ENCODE data around the gene WNT7B. TPM values are rescaled to one million over a fixed set of nuclear protein-coding genes. Genes with fewer than 3 reads are reported as not detected.

WNT7B gene
- total RNA-seq, 2 donors from 2014 or later, result 0.19 TPM; not detected in 1

DNA sequence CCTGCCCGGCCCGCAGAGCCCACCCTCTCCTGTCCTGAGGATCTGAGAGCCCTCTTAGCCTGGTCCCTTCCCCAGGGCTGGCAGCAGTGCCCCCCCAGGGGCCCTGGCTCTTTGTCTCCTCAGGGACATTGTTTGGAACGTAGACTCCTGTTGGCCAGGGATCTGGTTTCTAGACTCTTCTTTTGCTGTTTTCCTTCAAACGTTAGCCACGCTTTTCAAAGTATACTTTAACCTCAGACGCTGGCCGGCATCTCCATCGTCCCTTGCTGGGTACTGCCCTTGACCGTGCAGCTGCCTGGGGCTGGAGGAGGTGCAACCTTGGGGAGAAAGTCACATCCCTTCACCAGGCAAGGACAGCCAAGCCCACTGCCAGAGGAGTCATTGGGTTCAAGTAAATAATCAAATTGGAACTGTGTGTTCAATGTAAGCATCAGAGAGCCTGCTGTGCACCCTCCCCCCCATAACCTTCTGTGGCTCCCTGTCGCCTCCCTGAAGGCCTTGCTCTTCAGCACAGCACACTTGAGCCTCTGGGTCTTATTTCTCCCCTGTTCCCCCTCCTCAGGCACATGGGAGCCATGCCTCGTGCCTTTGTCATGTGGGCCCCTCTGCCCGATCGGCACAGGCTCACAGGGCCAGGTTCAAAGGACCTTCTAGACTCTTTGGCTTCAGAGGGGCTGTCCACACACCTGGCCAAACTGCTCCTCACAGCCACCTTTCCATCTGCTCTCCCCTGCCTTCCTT is 21.8 kb upstream of the WNT7B start:
- H3K9me3 ChIP-seq, result no peaks in the 10 kb centered on the region
- H3K4me3 ChIP-seq, result no peak overlapping the region
- TF ChIP-seq, protein P1, sequence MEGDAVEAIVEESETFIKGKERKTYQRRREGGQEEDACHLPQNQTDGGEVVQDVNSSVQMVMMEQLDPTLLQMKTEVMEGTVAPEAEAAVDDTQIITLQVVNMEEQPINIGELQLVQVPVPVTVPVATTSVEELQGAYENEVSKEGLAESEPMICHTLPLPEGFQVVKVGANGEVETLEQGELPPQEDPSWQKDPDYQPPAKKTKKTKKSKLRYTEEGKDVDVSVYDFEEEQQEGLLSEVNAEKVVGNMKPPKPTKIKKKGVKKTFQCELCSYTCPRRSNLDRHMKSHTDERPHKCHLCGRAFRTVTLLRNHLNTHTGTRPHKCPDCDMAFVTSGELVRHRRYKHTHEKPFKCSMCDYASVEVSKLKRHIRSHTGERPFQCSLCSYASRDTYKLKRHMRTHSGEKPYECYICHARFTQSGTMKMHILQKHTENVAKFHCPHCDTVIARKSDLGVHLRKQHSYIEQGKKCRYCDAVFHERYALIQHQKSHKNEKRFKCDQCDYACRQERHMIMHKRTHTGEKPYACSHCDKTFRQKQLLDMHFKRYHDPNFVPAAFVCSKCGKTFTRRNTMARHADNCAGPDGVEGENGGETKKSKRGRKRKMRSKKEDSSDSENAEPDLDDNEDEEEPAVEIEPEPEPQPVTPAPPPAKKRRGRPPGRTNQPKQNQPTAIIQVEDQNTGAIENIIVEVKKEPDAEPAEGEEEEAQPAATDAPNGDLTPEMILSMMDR (IDR thresholded peaks at IDR 0.05), result no peak
- peak overlapping the region; percentile 68 to 81 for H3K27ac ChIP-seq
- peaks cover 0 to 87% of the 10 kb centered on the region in 2 donors for H3K4me1 ChIP-seq
- H3K27me3 ChIP-seq, result no peaks in the 10 kb centered on the region
- no peaks in the 10 kb centered on the region for H3K36me3 ChIP-seq
- DNase-seq (ENCODE audit: low spot score), result no peak

DNA sequence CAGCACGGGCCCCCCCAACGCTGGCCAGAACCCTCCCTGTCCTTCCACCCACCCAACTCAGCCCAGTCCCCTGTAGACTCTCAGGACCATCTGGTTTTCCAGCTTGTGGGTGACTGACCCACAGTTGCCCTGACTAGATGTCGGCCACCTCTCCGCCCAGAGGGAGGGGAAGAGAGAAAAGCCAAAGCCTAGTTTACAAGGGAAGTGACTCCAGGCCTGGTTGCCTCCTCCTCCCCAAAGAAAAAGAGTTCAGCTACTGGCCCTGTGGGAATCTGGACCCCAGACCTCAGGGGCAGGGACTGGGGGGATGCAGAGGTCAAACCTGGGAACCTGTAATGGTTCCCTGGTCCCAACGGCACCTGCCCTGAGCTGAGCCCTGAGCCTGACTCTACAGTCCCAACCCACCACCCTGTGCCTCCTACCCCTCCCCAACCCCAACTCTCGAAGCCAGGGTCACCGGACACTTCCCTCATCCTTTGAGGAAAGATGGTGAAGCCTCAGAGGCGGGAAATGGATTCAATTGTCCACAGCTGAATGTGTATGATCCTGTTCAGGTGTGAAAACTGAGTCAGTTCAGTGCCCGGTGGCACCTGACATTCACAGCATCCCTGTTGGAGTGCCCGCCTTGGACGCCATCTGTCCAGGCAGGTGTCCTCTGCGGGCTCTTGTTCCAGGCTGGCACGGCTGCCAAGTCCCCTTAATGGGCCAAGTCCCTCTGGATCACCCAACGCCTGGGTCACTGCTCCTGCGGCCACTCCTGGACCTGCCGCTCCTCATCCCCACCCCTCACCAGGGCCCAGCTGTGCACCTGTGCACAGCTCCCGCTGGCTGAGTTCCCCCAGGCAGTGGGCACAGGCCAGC is 21.0 kb upstream of the WNT7B start:
- Histone ChIP-seq H3K27me3 (no peaks in the 10 kb centered on the region), H3K4me1 (peaks cover 0 to 82% of the 10 kb centered on the region in 2 donors), H3K4me3 (peak overlapping the region in 1 of 2 donors; percentile 1), H3K27ac (peak overlapping the region; percentile 68 to 81), H3K9me3 (no peaks in the 10 kb centered on the region), H3K36me3 (no peaks in the 10 kb centered on the region)
- TF ChIP-seq, protein P1 (IDR thresholded peaks at IDR 0.05), result no peak
- no peak for DNase-seq (ENCODE audit: low spot score)

DNA sequence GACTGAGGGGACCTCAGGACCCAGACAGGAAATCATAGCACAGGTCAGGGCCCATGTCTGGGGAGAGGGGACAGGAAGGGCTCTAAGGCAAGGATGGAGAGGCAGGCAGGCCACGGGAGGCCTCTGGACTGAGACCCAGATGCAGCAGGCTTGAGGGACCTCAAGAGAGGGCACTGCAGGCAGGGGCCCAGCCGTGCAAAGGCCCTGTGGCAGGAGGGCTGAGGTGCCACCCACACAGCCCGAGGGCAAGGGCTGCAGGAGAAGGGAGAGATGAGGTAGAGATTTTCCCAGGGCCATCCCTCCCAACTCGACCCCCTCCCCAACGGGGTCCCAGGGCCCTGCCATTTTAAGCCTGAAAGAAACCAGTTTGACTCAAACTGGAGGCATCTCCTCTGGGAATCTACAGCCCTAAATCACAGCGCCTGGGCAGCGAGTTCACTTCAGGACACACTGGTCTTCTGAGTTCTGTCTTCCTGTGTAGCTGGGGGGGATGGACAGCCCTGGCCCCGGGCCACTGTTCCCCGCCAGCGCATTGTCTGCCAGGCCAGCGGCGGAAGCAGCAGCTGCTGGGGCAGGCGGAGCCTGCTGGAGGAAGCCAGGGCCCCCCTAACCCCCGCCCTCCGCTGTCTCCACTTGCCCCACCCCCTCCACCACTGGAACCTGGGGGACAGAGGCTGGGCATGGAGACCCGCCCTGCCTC is 20.3 kb upstream of the WNT7B start:
- peak; percentile 95 for DNase-seq (ENCODE audit: low spot score)
- Histone ChIP-seq H3K36me3 (no peaks in the 10 kb centered on the region), H3K4me1 (peaks cover 0 to 74% of the 10 kb centered on the region in 2 donors), H3K27ac (peak overlapping the region; percentile 68 to 81), H3K9me3 (no peaks in the 10 kb centered on the region), H3K27me3 (no peaks in the 10 kb centered on the region), H3K4me3 (peak overlapping the region in 1 of 2 donors; percentile 9)
- TF ChIP-seq, protein P1 (IDR thresholded peaks at IDR 0.05), result no peak

DNA sequence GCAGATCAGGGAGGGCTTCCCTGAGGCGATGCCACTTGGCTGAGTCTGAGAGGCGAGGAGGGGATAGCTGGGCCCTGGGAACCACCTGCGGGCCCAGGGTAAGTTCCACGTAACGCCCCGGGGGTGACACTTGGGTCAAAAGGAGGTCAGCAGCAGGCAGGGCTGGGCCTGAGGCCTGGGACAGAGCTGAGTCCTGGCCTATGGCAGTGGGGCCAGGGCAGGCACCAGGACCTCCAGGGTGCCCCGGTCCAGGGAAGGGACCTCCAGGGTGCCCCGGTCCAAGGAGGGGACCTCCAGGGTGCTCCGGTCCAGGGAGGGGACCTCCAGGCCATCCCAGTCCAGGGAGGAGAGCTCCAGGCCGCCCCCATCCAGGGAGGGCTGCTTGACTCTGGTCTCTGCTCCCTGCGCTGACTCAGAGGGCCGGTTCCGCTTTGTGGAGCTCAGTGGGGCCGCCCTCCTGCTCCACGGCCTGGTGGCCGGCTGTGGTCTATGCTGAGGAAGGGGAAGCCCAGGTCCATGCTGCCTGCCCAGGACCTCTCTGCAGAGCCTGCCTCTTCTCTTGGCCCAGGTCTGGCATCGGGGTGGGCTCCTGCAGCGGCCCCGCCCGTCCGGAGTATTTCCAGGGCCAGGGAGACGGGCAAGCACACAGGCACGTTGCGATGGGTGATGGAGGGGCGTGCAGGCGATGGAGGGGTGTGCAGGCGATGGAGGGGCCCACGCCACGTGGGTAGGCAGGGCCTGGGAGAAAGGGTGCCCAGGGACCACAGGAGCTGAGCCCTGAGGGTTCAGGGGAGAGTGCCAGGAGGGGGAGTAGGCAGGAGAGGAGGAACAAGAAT is 19.5 kb upstream of the WNT7B start:
- DNase-seq (ENCODE audit: low spot score), result peak; percentile 85
- Histone ChIP-seq H3K9me3 (no peaks in the 10 kb centered on the region), H3K27me3 (no peaks in the 10 kb centered on the region), H3K36me3 (no peaks in the 10 kb centered on the region), H3K27ac (peak overlapping the region; percentile 68 to 81), H3K4me3 (peak overlapping the region in 1 of 2 donors; percentile 4), H3K4me1 (peaks cover 0 to 66% of the 10 kb centered on the region in 2 donors)
- TF ChIP-seq, protein P1 (IDR thresholded peaks at IDR 0.05), result peak in 1 of 2 donors; percentile 15
